GM12872 (cell line): ENCODE measurements around the gene C15orf39.

ENCODE experiments used
- TF ChIP-seq, protein P1 (sequence below): IDR thresholded peaks from 3 replicates; pipeline ENCODE4 v1.5.1; 2011; ENCODE audit warnings: low read depth, mild to moderate bottlenecking, low read length, moderate library complexity; ENCODE audit not compliant: insufficient read depth

The C15orf39 gene

DNA sequence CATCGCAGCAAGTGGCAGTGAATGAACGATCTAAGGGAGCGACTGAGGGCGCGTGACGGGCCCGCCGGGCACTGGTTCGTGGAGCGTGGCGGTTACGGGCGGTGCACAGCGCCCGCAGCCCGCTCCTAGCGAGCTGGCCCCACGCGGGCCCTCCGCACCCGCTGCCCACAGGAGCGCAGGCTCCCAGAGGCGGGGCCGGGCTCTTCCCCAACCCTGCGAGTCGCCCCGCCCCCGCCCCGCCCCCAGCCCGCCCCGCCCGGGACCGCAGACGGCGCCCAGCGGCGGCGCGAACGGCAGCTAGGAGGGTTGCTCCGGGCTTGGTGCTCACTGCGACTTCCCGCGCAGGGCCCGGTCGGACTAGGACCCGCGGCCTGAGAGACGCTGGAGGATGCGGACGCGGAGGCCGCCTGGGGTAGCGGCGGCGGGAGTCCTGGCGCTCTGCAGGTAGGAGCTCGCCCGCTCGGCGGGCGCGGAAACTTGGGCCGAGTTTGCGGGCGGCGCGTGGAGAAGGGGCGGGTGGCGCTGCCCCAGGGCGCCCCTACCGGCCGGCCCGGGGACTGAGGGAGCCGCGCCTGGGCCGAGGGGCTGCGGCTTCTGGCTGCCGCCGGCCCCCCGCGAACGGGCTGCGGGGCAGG is at the start of gene C15orf39:
Gene C15orf39 (plus strand): TSS at position 267 of the 635 bp plus-strand sequence. CDS start 4,167 bp downstream, outside the sequence.
- TF ChIP-seq, protein P1, sequence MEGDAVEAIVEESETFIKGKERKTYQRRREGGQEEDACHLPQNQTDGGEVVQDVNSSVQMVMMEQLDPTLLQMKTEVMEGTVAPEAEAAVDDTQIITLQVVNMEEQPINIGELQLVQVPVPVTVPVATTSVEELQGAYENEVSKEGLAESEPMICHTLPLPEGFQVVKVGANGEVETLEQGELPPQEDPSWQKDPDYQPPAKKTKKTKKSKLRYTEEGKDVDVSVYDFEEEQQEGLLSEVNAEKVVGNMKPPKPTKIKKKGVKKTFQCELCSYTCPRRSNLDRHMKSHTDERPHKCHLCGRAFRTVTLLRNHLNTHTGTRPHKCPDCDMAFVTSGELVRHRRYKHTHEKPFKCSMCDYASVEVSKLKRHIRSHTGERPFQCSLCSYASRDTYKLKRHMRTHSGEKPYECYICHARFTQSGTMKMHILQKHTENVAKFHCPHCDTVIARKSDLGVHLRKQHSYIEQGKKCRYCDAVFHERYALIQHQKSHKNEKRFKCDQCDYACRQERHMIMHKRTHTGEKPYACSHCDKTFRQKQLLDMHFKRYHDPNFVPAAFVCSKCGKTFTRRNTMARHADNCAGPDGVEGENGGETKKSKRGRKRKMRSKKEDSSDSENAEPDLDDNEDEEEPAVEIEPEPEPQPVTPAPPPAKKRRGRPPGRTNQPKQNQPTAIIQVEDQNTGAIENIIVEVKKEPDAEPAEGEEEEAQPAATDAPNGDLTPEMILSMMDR: peak; percentile 70

DNA sequence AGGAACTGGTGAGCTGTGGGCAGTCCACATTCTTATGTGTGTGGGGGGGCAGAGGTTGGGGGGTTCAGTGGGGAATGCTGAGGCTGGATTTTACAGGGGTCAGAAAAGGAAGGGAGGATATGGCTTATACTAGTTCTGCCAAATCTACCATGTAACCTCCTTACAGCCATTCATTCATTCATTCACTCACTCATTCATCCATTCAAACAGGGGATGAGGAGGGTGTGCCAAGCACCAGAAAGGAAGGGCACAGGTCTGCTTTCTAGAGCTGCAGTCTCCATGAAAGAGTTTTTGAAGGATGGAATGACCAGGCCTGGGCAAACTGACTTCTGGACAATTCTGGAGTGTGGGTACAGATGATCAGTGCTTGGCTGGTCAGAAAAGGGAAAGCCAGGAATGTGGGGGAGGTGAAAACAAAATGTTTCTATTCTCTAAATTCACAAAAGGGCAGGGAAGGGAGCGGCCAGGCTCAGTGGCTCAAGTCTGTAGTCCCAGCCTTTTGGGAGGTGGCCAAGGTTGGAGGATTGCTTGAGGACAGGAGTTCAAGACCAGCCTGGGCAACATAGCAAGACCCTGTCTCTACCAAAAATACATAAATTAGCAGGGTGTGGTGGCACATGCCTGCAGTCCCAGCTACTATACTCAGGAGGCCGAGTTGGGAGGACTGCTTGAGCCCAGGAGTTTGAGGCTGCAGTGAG is 49.2 kb upstream of the C15orf39 start:
- TF ChIP-seq, protein P1: no peak

DNA sequence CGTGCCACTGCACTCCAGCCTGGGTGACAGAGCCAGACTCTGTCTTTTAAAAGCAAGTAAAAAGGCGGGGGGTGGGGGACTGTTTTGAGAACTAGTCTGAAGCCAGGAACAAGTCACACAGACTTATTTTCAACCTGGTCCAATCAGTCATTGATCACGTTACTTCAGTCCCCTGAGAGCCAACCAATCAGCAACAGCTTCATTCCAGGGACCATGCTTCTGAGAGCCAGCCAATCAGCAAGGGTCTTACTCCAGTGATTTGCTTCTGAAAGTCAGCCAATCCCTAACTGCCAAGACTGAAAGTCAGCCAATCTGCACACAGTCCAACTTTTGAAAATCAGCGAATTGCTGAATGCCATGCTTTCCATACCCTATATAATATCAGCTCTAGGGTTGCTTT is 48.6 kb upstream of the C15orf39 start:
- TF ChIP-seq, protein P1: no peak

DNA sequence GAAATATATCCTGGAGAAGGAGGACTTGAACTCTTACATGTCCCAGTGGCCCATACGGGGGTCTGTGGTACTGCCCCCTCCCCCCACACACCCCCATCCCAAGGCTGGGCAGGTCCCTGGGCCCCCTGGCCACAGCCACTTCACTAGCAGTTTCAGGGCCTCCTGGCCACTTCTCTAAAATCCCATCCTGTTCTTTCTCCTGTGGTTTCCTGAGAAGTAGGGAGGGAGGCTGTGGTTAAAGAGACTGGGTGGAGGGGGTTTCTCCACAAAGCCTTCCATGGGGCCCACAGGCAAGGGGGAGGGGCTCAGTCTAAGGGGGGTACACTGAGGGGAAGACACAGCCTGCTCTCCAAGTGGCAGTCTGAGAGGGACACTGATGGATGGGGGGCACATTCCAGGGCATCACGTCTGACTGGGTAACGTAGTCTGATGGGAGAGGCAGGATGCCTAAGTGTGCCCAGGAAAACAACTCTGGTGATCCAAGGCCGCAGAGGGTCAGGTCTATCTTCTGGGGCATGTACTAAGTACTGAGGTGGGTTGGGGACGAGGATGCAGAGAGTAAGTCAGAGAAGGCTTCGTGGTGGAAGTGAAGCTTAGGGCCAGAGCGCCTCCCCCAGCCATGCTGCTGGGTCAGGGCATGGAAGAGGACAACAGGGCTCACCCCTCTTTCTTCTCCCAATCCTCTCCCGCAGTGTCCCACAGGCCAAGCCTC is 48.0 kb upstream of the C15orf39 start:
- TF ChIP-seq, protein P1: no peak

DNA sequence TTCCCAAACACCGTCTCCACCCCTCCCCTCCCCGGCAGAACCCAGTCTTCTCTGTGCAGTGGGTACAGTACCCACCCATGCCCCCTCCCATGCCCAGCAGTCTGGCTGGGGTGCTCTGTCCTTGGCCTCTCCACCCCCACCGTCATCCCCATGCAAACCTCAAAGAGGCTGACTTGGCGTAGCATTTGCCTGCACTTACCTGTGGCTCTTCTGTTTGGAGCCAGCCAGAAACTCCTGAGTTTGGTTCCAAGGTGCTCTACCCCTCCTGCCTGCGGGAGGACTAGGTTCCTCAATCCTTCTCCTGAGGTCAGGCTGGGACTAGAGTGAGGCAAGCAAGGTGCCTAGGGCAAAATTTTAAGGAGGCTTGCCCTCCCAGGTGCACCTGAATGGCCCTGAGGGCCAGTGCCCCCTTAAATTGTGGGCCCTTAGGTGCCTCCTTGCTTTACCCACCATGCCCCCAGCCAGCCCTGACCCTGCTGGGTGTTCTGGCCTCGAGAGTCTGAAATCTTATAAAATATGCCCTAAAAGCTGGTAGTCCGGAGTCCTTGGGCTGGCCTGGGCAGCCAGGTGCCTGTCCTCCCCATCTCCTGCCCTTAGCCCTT is 47.1 kb upstream of the C15orf39 start:
- TF ChIP-seq, protein P1: no peak

DNA sequence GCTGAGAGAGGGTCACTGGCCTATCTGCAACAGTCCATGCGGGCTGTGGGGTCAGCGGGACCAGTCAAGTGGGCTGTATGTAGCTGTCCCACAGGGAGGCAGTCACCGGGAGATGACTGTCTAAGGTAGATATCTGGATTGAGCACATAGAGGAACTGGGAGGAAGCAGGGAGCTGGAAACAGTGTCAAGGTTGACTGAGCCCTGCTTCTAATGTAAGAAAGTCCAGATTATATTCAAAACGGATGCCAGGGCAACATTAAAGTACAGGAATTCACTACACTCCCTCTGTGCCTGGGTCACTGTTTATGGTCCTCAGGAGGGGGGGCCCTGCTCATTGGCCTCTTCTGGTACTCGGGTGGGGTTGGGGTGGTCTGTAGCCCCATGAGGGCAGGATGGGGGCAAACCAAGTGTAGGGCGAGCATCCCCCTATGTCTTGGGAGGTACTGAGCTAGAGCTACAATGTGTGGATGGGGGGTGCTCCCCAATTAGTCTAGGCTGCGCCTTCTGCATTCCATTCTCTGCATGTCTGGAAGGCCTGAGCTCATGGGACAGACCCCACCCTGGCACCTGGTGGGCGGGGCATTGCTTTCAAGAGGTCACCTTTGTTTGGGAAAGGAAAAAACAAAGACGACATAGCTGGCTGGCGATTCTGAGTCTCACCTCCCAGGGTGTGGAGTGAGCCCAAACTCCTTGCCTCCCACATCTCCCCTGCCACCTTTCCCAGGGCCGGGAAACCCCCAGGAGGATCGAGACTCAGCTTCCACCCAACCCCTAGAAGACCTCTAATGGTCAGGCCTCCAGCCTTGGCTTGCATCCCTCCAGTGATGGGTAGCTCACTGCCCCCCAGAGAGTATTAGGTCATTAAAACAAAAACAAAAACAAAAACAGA is 45.1 kb upstream of the C15orf39 start:
- TF ChIP-seq, protein P1: no peak
